ENCODE results near the gene FRMD5.

FRMD5 gene

GRCh38 chr15:43941071-43941470 lies 254.0 kb downstream of the FRMD5 start:
- H3K9me3 Mint-ChIP-seq: no peaks in the 10 kb centered on the region
- H3K36me3 Mint-ChIP-seq (ENCODE audit: low read depth): no peaks in the 10 kb centered on the region
- no peaks in the 10 kb centered on the region for H3K4me1 Mint-ChIP-seq (ENCODE audit: low read depth)
- H3K27me3 Mint-ChIP-seq: peaks cover 10% of the 10 kb centered on the region
- no peak for DNase-seq
- no peak overlapping the region for H3K4me3 Mint-ChIP-seq
- no peak overlapping the region for H3K27ac Mint-ChIP-seq

DNA sequence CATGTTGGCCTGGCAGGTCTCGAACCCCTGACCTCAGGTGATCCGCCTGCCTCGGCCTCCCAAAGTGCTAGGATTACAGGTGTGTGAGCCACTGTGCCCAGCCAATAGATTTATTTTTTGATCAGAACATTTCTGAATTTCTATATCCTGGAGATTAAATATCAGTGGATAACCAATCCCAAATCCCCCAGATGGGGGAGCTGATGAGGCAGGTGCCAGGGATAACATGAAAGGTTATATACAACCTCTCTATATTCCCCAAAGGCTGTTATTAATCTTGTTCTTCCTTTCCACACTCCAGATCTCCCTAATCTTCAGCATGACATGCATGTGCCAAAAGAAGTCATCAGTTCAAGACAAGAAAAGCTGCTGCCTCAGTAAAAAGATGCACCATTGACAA lies 256.0 kb downstream of the FRMD5 start:
- Mint-ChIP-seq H3K4me1 (ENCODE audit: low read depth) (no peaks in the 10 kb centered on the region), H3K27me3 (peaks cover 16% of the 10 kb centered on the region), H3K4me3 (no peak overlapping the region), H3K36me3 (ENCODE audit: low read depth) (no peaks in the 10 kb centered on the region), H3K27ac (no peak overlapping the region), H3K9me3 (no peaks in the 10 kb centered on the region)
- DNase-seq: no peak

DNA sequence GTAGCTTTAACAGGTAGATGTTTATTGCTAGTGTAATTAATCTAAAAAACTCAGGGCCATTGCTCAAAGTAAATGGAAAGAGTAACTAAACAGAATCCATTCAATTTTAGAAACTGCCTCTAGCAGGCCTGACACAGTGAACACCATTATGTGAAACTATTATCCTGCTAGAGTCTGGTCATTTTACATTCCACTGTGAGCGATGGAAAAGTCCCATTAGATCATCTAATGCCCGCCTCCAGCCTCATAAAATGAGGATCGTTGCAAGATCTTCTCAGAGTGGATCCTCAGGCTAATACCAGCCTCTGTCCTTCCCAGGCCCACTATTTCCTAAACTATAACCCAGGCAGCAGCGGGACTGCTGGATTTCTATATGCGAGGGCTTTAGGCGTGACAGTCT lies 260.6 kb downstream of the FRMD5 start:
- Mint-ChIP-seq H3K27ac (no peak overlapping the region), H3K4me1 (ENCODE audit: low read depth) (no peaks in the 10 kb centered on the region), H3K36me3 (ENCODE audit: low read depth) (no peaks in the 10 kb centered on the region), H3K27me3 (peaks cover 26% of the 10 kb centered on the region), H3K4me3 (no peak overlapping the region), H3K9me3 (no peaks in the 10 kb centered on the region)
- no peak for DNase-seq

- Mint-ChIP-seq H3K4me1 (ENCODE audit: low read depth) (no peaks in the 10 kb centered on the region), H3K27me3 (peaks cover 34% of the 10 kb centered on the region), H3K4me3 (no peak overlapping the region), H3K27ac (no peak overlapping the region), H3K9me3 (no peaks in the 10 kb centered on the region), H3K36me3 (ENCODE audit: low read depth) (no peaks in the 10 kb centered on the region)
- no peak for DNase-seq
Observed at GRCh38 chr15:43932907-43933306, 262.2 kb downstream of the FRMD5 start.

GRCh38 chr15:43931790-43932435 lies 263.2 kb downstream of the FRMD5 start:
- H3K27me3 Mint-ChIP-seq: peaks cover 34% of the 10 kb centered on the region
- no peaks in the 10 kb centered on the region for H3K4me1 Mint-ChIP-seq (ENCODE audit: low read depth)
- DNase-seq: no peak
- no peak overlapping the region for H3K27ac Mint-ChIP-seq
- H3K36me3 Mint-ChIP-seq (ENCODE audit: low read depth): no peaks in the 10 kb centered on the region
- no peak overlapping the region for H3K4me3 Mint-ChIP-seq
- no peaks in the 10 kb centered on the region for H3K9me3 Mint-ChIP-seq

DNA sequence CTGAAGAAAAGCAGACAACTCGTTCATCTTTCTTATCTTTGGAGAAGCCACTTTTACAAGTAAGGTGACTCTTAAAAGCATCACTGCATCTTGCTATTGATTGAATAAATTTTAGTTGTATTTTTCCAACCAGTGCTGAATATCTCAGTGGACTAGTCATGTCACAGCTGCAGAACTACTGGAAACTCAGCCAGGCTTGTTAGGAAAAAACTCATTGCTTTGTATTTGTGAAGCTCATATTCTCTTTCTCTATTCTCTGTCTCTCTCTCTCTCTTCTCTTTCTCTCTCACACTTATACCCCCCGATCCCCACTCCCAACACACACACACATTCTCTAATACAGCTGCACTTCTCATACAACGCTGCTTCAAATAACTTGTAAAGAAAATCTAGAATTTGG lies 264.0 kb downstream of the FRMD5 start:
- Mint-ChIP-seq H3K9me3 (no peaks in the 10 kb centered on the region), H3K27me3 (peaks cover 29% of the 10 kb centered on the region), H3K4me1 (ENCODE audit: low read depth) (no peaks in the 10 kb centered on the region)

DNA sequence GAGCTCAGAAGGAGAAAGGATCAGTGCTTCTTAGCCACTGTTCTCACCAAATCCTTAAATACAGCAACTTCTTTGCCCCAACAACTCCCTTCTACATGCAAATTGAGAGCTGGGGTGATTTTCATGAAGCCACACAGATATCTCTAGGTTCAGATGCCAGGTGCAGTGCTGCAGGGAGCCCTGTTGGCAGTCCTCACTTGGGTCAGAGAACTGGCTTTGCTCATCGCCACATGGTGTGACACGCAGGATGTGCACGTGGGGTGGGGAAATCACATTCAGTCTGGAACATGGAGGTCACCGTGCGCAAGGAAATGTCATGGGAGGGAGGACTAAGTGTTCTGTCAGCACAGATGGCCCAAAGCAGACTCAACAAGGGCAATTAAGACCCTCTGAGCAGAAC lies 264.5 kb downstream of the FRMD5 start:
- Mint-ChIP-seq H3K4me1 (ENCODE audit: low read depth) (no peaks in the 10 kb centered on the region), H3K27ac (no peak overlapping the region), H3K9me3 (no peaks in the 10 kb centered on the region), H3K4me3 (no peak overlapping the region), H3K27me3 (peaks cover 27% of the 10 kb centered on the region), H3K36me3 (ENCODE audit: low read depth) (no peaks in the 10 kb centered on the region)
- no peak for DNase-seq

More for the DNA sequence above, 264.0 kb downstream of the FRMD5 start:
- H3K36me3 Mint-ChIP-seq (ENCODE audit: low read depth): no peaks in the 10 kb centered on the region
- H3K27ac Mint-ChIP-seq: no peak overlapping the region
- no peak overlapping the region for H3K4me3 Mint-ChIP-seq
- DNase-seq: no peak

- Mint-ChIP-seq H3K27me3 (peaks cover 24% of the 10 kb centered on the region), H3K27ac (no peak overlapping the region), H3K9me3 (no peaks in the 10 kb centered on the region), H3K36me3 (ENCODE audit: low read depth) (no peaks in the 10 kb centered on the region), H3K4me1 (ENCODE audit: low read depth) (no peaks in the 10 kb centered on the region), H3K4me3 (no peak overlapping the region)
- no peak for DNase-seq
Observed at GRCh38 chr15:43930079-43930478, 265.0 kb downstream of the FRMD5 start.

- H3K4me3 Mint-ChIP-seq: no peak overlapping the region
- no peak overlapping the region for H3K27ac Mint-ChIP-seq
- H3K9me3 Mint-ChIP-seq: no peaks in the 10 kb centered on the region
- H3K36me3 Mint-ChIP-seq (ENCODE audit: low read depth): no peaks in the 10 kb centered on the region
- no peaks in the 10 kb centered on the region for H3K4me1 Mint-ChIP-seq (ENCODE audit: low read depth)
- peaks cover 14% of the 10 kb centered on the region for H3K27me3 Mint-ChIP-seq
- DNase-seq: no peak
Observed at GRCh38 chr15:43928152-43928551, 266.9 kb downstream of the FRMD5 start.

DNA sequence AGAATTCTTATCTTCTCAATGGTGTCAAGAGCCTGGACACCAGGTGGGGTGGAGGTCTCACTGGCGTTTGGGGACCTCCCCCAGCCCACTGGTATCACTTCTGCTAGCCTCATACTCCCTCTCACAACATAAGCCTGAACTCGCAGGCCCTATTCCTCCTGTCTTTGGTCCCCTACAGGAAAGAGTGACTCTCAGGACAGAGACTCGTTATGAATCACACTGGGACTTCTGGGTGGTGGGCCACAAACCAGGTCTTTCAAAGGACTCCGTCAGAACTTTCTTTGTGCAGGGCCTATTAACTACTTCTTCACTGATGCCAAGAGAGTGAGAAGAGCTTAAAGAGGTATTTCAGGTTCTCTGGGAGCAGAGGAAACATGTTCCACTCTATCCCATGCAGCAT lies 267.9 kb downstream of the FRMD5 start:
- no peak for DNase-seq
- Mint-ChIP-seq H3K4me1 (ENCODE audit: low read depth) (no peaks in the 10 kb centered on the region), H3K27ac (no peak overlapping the region), H3K36me3 (ENCODE audit: low read depth) (no peaks in the 10 kb centered on the region), H3K27me3 (peaks cover 8% of the 10 kb centered on the region), H3K9me3 (no peaks in the 10 kb centered on the region), H3K4me3 (no peak overlapping the region)

DNA sequence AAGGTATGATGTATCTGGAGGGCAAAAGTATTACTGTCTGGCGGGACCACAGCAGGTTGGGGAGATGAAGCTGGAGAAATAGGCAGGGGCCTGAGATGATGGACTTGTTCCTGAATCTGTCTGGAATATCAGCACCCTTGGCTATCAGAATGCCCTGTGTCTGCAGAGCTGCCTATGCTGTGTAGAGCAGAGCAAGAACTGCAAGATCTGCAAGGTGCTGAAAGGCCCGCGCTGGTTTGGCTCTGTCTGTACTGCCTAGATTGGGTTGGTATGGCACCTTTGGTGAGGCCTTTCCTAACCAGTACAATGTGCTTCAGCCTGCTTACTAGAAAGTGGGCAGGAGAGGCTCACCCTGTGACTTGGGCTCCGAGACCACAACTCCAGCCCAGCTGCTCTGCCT lies 271.5 kb downstream of the FRMD5 start:
- Mint-ChIP-seq H3K4me1 (ENCODE audit: low read depth) (no peaks in the 10 kb centered on the region), H3K27ac (no peak overlapping the region), H3K9me3 (no peaks in the 10 kb centered on the region), H3K4me3 (no peak overlapping the region), H3K27me3 (peaks cover 4% of the 10 kb centered on the region), H3K36me3 (ENCODE audit: low read depth) (no peaks in the 10 kb centered on the region)
- no peak for DNase-seq

DNA sequence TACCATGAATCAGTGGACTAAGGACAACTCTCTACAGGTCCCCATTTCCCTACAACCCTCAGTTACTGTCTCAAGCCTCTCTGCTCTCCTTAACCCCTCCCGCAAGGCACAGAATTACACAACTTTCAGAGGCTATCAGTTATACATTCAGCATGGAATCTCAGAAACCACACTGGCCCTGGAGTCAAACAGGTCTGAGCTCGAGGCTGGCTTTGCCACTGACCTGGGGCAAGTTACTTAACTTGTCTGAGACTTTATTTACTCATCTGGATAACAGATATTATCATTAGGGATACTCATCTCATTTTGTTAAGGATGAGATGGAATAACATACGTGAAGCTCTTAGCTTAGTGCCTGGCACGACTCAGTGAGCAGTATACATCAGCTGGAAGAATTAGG lies 273.1 kb downstream of the FRMD5 start:
- Mint-ChIP-seq H3K4me3 (no peak overlapping the region), H3K27me3 (no peaks in the 10 kb centered on the region), H3K9me3 (no peaks in the 10 kb centered on the region), H3K36me3 (ENCODE audit: low read depth) (no peaks in the 10 kb centered on the region), H3K4me1 (ENCODE audit: low read depth) (no peaks in the 10 kb centered on the region), H3K27ac (no peak overlapping the region)
- DNase-seq: no peak

DNA sequence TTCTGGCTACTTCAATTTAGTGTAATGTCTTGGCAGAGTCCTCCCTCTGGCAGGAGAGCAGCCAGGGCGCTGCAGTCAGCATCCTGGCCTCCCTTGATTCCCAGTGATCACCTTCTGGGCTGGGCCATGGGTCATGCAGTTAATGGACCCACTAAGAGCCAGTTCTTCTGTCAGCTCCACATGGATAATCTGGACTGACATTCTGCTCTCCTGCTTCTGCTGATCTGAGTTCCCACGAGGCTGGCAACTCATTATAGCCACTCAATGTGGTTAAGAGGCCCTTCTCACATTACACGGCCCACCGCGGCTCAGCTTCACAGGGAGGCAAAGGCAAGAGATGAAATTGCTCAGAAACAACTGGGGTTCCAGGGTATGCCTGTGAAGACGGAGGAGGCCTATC lies 274.3 kb downstream of the FRMD5 start:
- DNase-seq: no peak
- no peaks in the 10 kb centered on the region for H3K9me3 Mint-ChIP-seq
- H3K4me1 Mint-ChIP-seq (ENCODE audit: low read depth): no peaks in the 10 kb centered on the region
- no peaks in the 10 kb centered on the region for H3K27me3 Mint-ChIP-seq
- H3K27ac Mint-ChIP-seq: no peak overlapping the region
- H3K4me3 Mint-ChIP-seq: no peak overlapping the region
- no peaks in the 10 kb centered on the region for H3K36me3 Mint-ChIP-seq (ENCODE audit: low read depth)

DNA sequence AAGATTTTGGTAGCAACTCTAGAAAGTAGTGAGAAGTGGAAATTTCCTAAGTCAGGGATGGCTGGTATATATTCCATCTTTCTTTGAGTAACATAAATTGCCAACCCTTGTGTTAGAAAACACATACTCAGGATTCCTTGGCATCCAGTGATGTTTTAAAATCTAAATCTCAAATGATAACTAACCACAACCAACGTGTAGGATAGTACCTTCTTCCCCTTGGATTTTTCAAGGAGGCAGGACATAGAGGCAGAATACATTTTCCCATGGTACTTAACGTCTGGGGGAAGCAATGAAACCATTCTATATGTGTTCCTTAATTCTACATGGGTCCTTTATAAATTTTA lies 274.8 kb downstream of the FRMD5 start:
- H3K4me1 Mint-ChIP-seq (ENCODE audit: low read depth): no peaks in the 10 kb centered on the region

GRCh38 chr15:43919540-43920253 lies 275.4 kb downstream of the FRMD5 start:
- Mint-ChIP-seq H3K9me3 (no peaks in the 10 kb centered on the region), H3K27ac (no peak overlapping the region), H3K36me3 (ENCODE audit: low read depth) (no peaks in the 10 kb centered on the region), H3K27me3 (no peaks in the 10 kb centered on the region), H3K4me1 (ENCODE audit: low read depth) (no peaks in the 10 kb centered on the region), H3K4me3 (no peak overlapping the region)
- DNase-seq: no peak

More for the DNA sequence above, 274.8 kb downstream of the FRMD5 start:
- Mint-ChIP-seq H3K4me3 (no peak overlapping the region), H3K36me3 (ENCODE audit: low read depth) (no peaks in the 10 kb centered on the region), H3K27ac (no peak overlapping the region), H3K27me3 (no peaks in the 10 kb centered on the region), H3K9me3 (no peaks in the 10 kb centered on the region)
- no peak for DNase-seq
